SU-DHL-6 (cell line): ENCODE data around the gene DDX41.

Experiments used
- H2AFZ ChIP-seq: fragments of 200-600 bp; sonication (generic); 2 replicates; pipeline ENCODE4 v1.6.1; 2014; ENCODE audit warnings: low read depth, mild to moderate bottlenecking, moderate library complexity, mixed read lengths, antibody characterized with exemption, low read length; ENCODE audit not compliant: severe bottlenecking
- H3F3A ChIP-seq: fragments of 200-600 bp; shearing (Covaris generic); 2 replicates; pipeline ENCODE4 v1.6.0; 2016; ENCODE audit warnings: antibody characterized with exemption, mild to moderate bottlenecking; ENCODE audit not compliant: insufficient read depth
- H3K27ac ChIP-seq: fragments of 200-600 bp; sonication (generic); 2 replicates; pipeline ENCODE4 v1.5.1; 2016; ENCODE audit warnings: low read depth, mild to moderate bottlenecking, low read length, moderate library complexity, mixed read lengths
- H3K27me3 ChIP-seq: fragments of 200-600 bp; sonication (generic), shearing (Covaris generic); 2 replicates; pipeline ENCODE4 v1.6.0; 2014; ENCODE audit warnings: mild to moderate bottlenecking, low read length
- H3K36me3 ChIP-seq: fragments of 200-600 bp; sonication (generic); 2 replicates; pipeline ENCODE4 v1.6.1; 2014; ENCODE audit warnings: mild to moderate bottlenecking, low read length, mixed read lengths
- H3K4me2 ChIP-seq: fragments of 300-600, 200-600 bp; shearing (Covaris generic), sonication (generic); 2 replicates; pipeline ENCODE4 v1.6.0; 2014; ENCODE audit warnings: low read length, low read depth, mild to moderate bottlenecking; ENCODE audit not compliant: poor library complexity, severe bottlenecking
- H3K4me3 ChIP-seq: fragments of 200-600 bp; sonication (generic); 2 replicates; pipeline ENCODE4 v1.5.1; 2014; ENCODE audit warnings: antibody characterized with exemption, low read length, mild to moderate bottlenecking, mixed read lengths; ENCODE audit not compliant: insufficient read depth, poor library complexity, severe bottlenecking
- H3K79me2 ChIP-seq: fragments of 200-600 bp; sonication (generic); 2 replicates; pipeline ENCODE4 v1.6.1; 2014; ENCODE audit warnings: mild to moderate bottlenecking, low read length, moderate library complexity; ENCODE audit not compliant: insufficient read depth
- H3K9ac ChIP-seq: fragments of 200-600 bp; sonication (generic); 2 replicates; pipeline ENCODE4 v1.7.0; 2014; ENCODE audit warnings: mild to moderate bottlenecking, low read length
- H3K9me2 ChIP-seq: fragments of 200-600 bp; sonication (generic); replicated peaks from 2 replicates; pipeline ENCODE4 v1.6.1; 2014; ENCODE audit warnings: low read length; ENCODE audit not compliant: insufficient read depth
- H3K9me3 ChIP-seq: fragments of 200-600 bp; sonication (generic); 2 replicates; pipeline ENCODE4 v1.6.1; 2014; ENCODE audit warnings: low read length, mixed read lengths; ENCODE audit not compliant: insufficient read depth
- H4K20me1 ChIP-seq: fragments of 200-600 bp; sonication (generic); 2 replicates; pipeline ENCODE4 v1.6.1; 2014; ENCODE audit warnings: low read depth, mild to moderate bottlenecking, antibody characterized with exemption, low read length, moderate library complexity, mixed read lengths
- EZH2phosphoT487 ChIP-seq: fragments of 200-600 bp; sonication (generic), shearing (Covaris generic); conservative IDR thresholded peaks from 2 replicates; pipeline ENCODE4 v1.6.1; 2018; ENCODE audit warnings: mild to moderate bottlenecking, antibody characterized with exemption, low read length, moderate library complexity, mixed read lengths
- TF ChIP-seq, protein P1 (sequence below): fragments of 200-600 bp; sonication (generic); IDR thresholded peaks from one replicate; pipeline ENCODE4 v1.5.1; 2017; ENCODE audit warnings: antibody characterized with exemption, mild to moderate bottlenecking, low read length, moderate library complexity; ENCODE audit not compliant: insufficient read depth, poor library complexity, severe bottlenecking

DDX41 gene

DNA sequence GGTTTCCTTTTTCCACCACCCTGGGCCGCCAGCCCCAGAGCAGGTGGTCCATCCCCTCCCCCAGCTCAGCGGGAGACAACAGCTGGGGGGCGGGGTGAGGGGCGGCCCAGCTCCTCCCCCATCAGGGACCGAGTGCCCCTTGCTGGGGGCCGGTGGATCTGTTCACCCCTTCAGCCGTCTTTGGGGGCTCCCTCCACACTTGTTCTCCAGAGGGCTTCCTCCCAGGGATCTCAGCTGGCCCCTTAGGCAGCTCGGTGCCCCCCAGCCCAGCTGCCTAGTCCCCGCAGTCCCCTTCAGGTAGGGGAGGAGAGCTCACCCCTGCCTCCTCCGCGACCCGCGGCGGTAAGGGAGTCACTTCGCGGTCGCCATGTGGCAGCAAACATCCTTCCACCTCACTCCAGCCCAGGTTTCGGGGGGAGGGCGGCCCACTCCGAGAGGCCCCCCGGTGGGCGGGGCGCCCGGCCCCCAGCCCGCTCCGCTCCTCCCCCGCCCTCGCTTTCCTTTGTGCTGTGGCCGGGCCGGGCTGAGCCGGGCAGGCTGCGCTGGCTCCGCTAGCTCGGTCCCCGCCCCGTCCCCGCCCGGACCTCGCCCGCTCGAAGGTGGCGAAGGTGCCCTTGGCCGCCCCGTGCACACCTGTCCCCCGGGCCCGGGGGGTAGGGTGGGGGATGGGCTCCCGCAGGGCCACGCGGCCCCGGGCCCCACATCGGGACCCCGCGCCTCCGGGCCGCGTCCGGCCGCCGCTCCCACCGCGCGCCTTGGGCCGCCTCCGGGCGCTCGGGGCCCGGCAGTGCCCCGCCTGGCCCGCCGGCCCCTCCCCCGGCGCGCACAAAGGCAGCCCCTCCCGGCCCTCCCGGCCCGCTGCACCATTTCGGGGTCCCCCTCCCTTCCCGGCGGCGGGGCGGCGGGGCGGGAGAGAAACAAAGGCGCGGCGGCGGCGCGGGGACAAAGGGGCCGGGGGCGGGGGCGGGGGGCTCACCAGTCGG lies 44.0 kb downstream of the DDX41 start:
- H3K9me2 ChIP-seq = no peaks in the 10 kb centered on the region
- no peaks in the 10 kb centered on the region for H3K36me3 ChIP-seq
- peak overlapping the region; percentile 75 for H3K4me3 ChIP-seq
- H3K9me3 ChIP-seq = no peaks in the 10 kb centered on the region
- peak overlapping the region; percentile 78 for H3K4me2 ChIP-seq
- peak overlapping the region; percentile 61 for H3K27ac ChIP-seq
- H3K9ac ChIP-seq = peak overlapping the region; percentile 77
- no peak for TF ChIP-seq EZH2phosphoT487
- TF ChIP-seq, protein P1, sequence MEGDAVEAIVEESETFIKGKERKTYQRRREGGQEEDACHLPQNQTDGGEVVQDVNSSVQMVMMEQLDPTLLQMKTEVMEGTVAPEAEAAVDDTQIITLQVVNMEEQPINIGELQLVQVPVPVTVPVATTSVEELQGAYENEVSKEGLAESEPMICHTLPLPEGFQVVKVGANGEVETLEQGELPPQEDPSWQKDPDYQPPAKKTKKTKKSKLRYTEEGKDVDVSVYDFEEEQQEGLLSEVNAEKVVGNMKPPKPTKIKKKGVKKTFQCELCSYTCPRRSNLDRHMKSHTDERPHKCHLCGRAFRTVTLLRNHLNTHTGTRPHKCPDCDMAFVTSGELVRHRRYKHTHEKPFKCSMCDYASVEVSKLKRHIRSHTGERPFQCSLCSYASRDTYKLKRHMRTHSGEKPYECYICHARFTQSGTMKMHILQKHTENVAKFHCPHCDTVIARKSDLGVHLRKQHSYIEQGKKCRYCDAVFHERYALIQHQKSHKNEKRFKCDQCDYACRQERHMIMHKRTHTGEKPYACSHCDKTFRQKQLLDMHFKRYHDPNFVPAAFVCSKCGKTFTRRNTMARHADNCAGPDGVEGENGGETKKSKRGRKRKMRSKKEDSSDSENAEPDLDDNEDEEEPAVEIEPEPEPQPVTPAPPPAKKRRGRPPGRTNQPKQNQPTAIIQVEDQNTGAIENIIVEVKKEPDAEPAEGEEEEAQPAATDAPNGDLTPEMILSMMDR = no peak
- no peaks in the 10 kb centered on the region for H3K27me3 ChIP-seq
- peaks cover 13% of the 10 kb centered on the region for H3K79me2 ChIP-seq
- H3F3A ChIP-seq = no peaks in the 10 kb centered on the region; the same call in 1 of the 2 replicates
- H2AFZ ChIP-seq = peak overlapping the region; percentile 16
- H4K20me1 ChIP-seq = no peaks in the 10 kb centered on the region

DNA sequence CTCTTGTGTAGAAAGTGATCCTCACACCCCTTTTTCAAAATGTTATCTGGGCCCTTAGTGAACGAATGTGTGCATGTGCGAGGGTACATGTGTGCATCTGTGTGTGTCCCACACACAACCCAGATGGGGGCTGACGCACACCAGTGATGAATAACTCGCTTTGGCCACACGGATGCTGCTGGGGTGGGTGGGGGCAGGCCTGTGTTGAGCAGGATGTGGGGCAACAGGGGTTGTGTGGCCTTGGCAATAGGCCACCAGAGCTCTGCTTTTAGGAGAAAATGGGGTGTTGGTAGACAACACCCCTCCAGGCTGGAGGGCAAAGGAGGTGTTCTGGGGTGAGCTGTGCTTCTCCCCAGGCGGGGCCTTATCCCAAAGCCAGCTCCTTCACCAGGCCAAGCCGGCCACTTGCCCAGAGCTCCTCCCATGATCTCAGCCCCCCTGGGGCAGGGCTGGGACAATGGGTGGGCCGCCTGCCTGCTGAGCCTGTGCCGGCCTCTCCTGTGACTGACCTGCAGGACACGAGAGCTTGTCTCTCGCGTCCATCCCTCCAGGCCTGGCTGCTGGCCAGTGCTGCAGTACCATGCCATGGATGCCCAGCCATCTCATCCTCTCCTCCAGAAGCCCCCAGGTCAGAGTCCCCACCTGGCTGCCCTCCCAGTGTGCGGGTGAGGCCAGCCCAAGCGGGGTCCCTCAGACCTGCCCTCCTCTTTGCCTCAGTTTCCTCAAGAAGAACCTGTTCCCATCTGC lies 45.0 kb downstream of the DDX41 start:
- Histone ChIP-seq H3K27ac (peak overlapping the region; percentile 61), H3K36me3 (no peaks in the 10 kb centered on the region), H3F3A (no peaks in the 10 kb centered on the region; the same call in 1 of the 2 replicates), H2AFZ (no peak overlapping the region), H3K27me3 (no peaks in the 10 kb centered on the region), H3K4me2 (peak overlapping the region; percentile 78), H3K9ac (peak overlapping the region; percentile 77), H4K20me1 (no peaks in the 10 kb centered on the region), H3K4me3 (peak overlapping the region; percentile 75), H3K9me3 (no peaks in the 10 kb centered on the region), H3K79me2 (peaks cover 13% of the 10 kb centered on the region), H3K9me2 (no peaks in the 10 kb centered on the region)
- no peak for TF ChIP-seq EZH2phosphoT487
- TF ChIP-seq, protein P1 = no peak

DNA sequence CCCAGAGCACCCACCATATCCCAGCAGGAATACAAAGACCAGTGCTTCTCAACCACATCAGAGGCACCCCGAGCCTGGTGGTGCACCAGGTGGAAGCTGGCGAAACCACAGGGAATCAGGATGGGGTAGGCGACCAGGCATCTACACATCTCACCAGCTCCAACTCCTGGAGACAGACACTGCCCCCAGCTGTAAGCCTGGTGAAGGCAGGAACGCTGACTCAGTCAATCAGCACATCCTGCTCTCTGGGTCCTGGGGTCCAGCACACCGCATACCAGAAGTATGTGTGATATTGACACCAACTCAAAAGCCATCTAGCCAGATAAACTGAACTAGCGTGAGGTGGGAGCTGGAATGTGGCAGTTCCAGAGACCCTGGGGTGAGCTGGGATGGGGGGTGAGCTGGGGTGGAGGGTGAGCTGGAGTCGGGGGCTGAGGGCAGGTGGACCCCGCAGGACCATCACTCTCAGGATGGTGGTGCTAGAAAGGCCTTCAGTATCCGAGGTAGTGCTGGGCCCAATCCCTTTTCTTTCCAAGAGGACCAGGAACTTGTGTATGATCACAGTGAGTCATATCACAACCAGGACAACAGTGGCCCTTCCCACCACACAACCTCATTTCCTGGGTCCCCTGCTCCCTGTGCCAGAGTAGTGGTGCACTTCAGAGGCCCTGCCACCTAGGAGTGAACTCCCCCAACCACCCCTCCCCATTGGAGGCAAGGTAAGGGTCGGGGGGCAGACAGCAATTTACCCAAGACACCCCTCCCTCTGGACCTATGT lies 45.8 kb downstream of the DDX41 start:
- Histone ChIP-seq H3K9ac (no peak overlapping the region), H4K20me1 (no peaks in the 10 kb centered on the region), H3K27me3 (no peaks in the 10 kb centered on the region), H3K79me2 (peaks cover 13% of the 10 kb centered on the region), H2AFZ (no peak overlapping the region), H3K9me3 (no peaks in the 10 kb centered on the region), H3K27ac (no peak overlapping the region), H3K4me3 (no peak overlapping the region), H3F3A (no peaks in the 10 kb centered on the region; the same call in 1 of the 2 replicates), H3K36me3 (no peaks in the 10 kb centered on the region), H3K9me2 (no peaks in the 10 kb centered on the region), H3K4me2 (no peak overlapping the region)
- TF ChIP-seq, protein P1 = no peak
- TF ChIP-seq EZH2phosphoT487 = no peak
